Activated CD8-positive, alpha-beta memory T cell treated with anti-CD3 and anti-CD28 coated beads, Interleukin-2, amount 50 U/mL, for 24 hours (primary cell): ENCODE data around the gene GSTM4.
"Not testable (repeated sequence)": the region's sequence is repeated elsewhere in the genome, so short reads cannot be mapped to it uniquely, and the experiment has no call there.

Experiments
- DNase-seq: peaks from one replicate; pipeline ENCODE4 v3.0.0-alpha.2; 2020; ENCODE audit errors: extremely low read depth

Gene GSTM4

GRCh38 chr1:109704173-109704572 lies 48.3 kb downstream of the GSTM4 start:
- no peak for DNase-seq

GRCh38 chr1:109705411-109705810 lies 49.5 kb downstream of the GSTM4 start:
- no peak for DNase-seq

- not testable (repeated sequence) for DNase-seq
These were observed 53.0 kb downstream of the GSTM4 start for GRCh38 chr1:109708949-109709348.

- DNase-seq, result not testable (repeated sequence)
These were observed 53.9 kb downstream of the GSTM4 start for GRCh38 chr1:109709822-109710221.
